HFFc6 (cell line): Measurements from ENCODE around the gene OR14A2. TPM values are rescaled to one million over a fixed set of nuclear protein-coding genes. Genes with fewer than 3 reads are reported as not detected.
"Not testable (repeated sequence)": the region's sequence is repeated elsewhere in the genome, so short reads cannot be mapped to it uniquely, and the experiment has no call there.

Source experiments
- DNase-seq: peaks from one replicate; pipeline ENCODE4 v3.0.0-alpha.2; 2018
- H3K27ac Mint-ChIP-seq: 2 replicates; pipeline ENCODE4 v1.8.0; 2020; ENCODE audit warnings: mild to moderate bottlenecking, mixed read lengths
- H3K27me3 Mint-ChIP-seq: 2 replicates; pipeline ENCODE4 v1.8.0; 2021; ENCODE audit warnings: mild to moderate bottlenecking, moderate library complexity, mixed read lengths; ENCODE audit not compliant: insufficient read depth
- H3K36me3 Mint-ChIP-seq: 2 replicates; pipeline ENCODE4 v1.8.0; 2021; ENCODE audit warnings: low read depth, mixed read lengths
- H3K4me1 Mint-ChIP-seq: 2 replicates; pipeline ENCODE4 v1.8.0; 2020; ENCODE audit warnings: low read depth, mixed read lengths
- H3K4me3 Mint-ChIP-seq: 2 replicates; pipeline ENCODE4 v1.8.0; 2020; ENCODE audit warnings: mild to moderate bottlenecking, moderate library complexity, mixed read lengths
- H3K9me3 Mint-ChIP-seq: 2 replicates; pipeline ENCODE4 v1.8.0; 2020; ENCODE audit warnings: mild to moderate bottlenecking, mixed read lengths
- CTCF ChIP-seq: fragments of 200-600 bp; sonication (generic); IDR thresholded peaks from 2 replicates; pipeline ENCODE4 v1.5.0; 2021; ENCODE audit warnings: antibody characterized with exemption, mild to moderate bottlenecking
- long read RNA-seq: library from polyadenylated mRNA; unstranded; transcript quantifications from one replicate; pipeline ENCODE4 v2.0.0, GENCODE V29; 2019
- total RNA-seq, 6 experiments: library from RNA; stranded (reverse); fragmentation: NEBNext Ultra II Directional; extraction: Animal tissue kit (Norgen Biotek cat#: 25700); gene quantifications; 2 replicates in 1 of 6; 3 replicates in 5 of 6; pipeline ENCODE4 v1.2.3, GENCODE V29; 2021

The OR14A2 gene
- not detected for total RNA-seq
- long read RNA-seq = 0 reads

- no peak for TF ChIP-seq CTCF
- Mint-ChIP-seq H3K36me3 (no peaks in the 10 kb centered on the region), H3K27ac (peak within 1 kb of the TSS; percentile 67; the same call in 1 of the 2 replicates), H3K4me3 (no peak within 1 kb of the TSS), H3K9me3 (peaks cover 34% of the 10 kb centered on the region), H3K4me1 (peaks cover 26% of the 10 kb centered on the region; the same call in 1 of the 2 replicates), H3K27me3 (no peaks in the 10 kb centered on the region)
- DNase-seq = no peak
Measured at GRCh38 chr1:247748041-247748440, at the start of gene OR14A2. Gene OR14A2, minus strand, starts transcription at chr1:247748141.

GRCh38 chr1:247797518-247797917 is 49.6 kb upstream of the OR14A2 start:
- Mint-ChIP-seq H3K27me3 (no peaks in the 10 kb centered on the region; the same call in 1 of the 2 replicates), H3K9me3 (peaks cover 49% of the 10 kb centered on the region), H3K36me3 (no peaks in the 10 kb centered on the region; the same call in 1 of the 2 replicates), H3K4me3 (no peak overlapping the region), H3K27ac (no peak overlapping the region), H3K4me1 (peaks cover 24% of the 10 kb centered on the region; the same call in 1 of the 2 replicates)
- no peak for TF ChIP-seq CTCF
- DNase-seq = no peak

GRCh38 chr1:247769603-247770002 is 21.7 kb upstream of the OR14A2 start:
- no peaks in the 10 kb centered on the region for H3K36me3 Mint-ChIP-seq
- no peak for TF ChIP-seq CTCF
- H3K27ac Mint-ChIP-seq = no peak overlapping the region
- DNase-seq = no peak
- no peaks in the 10 kb centered on the region for H3K27me3 Mint-ChIP-seq
- no peaks in the 10 kb centered on the region for H3K4me1 Mint-ChIP-seq
- no peak overlapping the region for H3K4me3 Mint-ChIP-seq
- H3K9me3 Mint-ChIP-seq = peaks cover 7% of the 10 kb centered on the region; the same call in 1 of the 2 replicates

- DNase-seq = no peak
- no peak for TF ChIP-seq CTCF
- Mint-ChIP-seq H3K4me3 (no peak within 1 kb of the TSS), H3K27me3 (no peaks in the 10 kb centered on the region; the same call in 1 of the 2 replicates), H3K27ac (no peak within 1 kb of the TSS), H3K4me1 (peaks cover 5% of the 10 kb centered on the region; the same call in 1 of the 2 replicates), H3K9me3 (peaks cover 15% of the 10 kb centered on the region), H3K36me3 (no peaks in the 10 kb centered on the region)
Measured at GRCh38 chr1:247760456-247760855, 12.5 kb upstream of the OR14A2 start, which contains the start of gene OR1C1. Gene OR1C1, minus strand, starts transcription at chr1:247760556. Its CDS starts 2,150 bp downstream, at chr1:247758406.

GRCh38 chr1:247754311-247754710 is 6.4 kb upstream of the OR14A2 start:
- not testable (repeated sequence) for H3K36me3 Mint-ChIP-seq, H3K27ac Mint-ChIP-seq, H3K4me1 Mint-ChIP-seq, DNase-seq, H3K4me3 Mint-ChIP-seq, H3K27me3 Mint-ChIP-seq
- H3K9me3 Mint-ChIP-seq = peaks cover 17% of the 10 kb centered on the region

- Mint-ChIP-seq H3K4me3 (no peak overlapping the region), H3K4me1 (peaks cover 26% of the 10 kb centered on the region; the same call in 1 of the 2 replicates), H3K27ac (no peak overlapping the region), H3K9me3 (peaks cover 17% of the 10 kb centered on the region), H3K36me3 (no peaks in the 10 kb centered on the region), H3K27me3 (no peaks in the 10 kb centered on the region)
- TF ChIP-seq CTCF = no peak
- no peak for DNase-seq
Measured at GRCh38 chr1:247749870-247750269, 1.9 kb upstream of the OR14A2 start.
